ENCODE results near the gene TMEM161A. TPM values are rescaled to one million over a fixed set of nuclear protein-coding genes. Genes with fewer than 3 reads are reported as not detected.

TMEM161A gene
- total and polyA plus RNA-seq, 2 donors (not counting 1 experiment from before 2014, with no cell fraction given): 23.6 to 44.0 TPM

DNA sequence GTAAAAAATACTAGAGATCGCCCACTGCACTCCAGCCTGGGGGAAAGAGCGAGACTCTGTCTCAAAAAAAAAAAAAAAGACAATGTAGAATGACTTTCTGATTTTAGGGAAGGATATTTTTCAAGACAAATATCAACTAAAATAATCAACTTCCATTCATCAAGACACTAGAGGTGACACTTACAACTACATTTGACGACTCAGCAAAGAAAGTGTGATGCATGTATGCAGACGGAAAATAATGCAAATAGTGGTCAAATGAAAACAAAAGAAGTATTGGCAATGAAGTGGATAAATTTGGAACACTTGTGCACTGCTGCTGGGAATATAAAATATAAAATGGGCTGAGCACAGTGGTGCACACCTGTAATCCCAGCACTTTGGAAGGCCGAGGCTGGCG, 12.2 kb downstream of the TMEM161A start:
- ATAC-seq (ENCODE audit: low read depth) (no peak), DNase-seq (no peak)
- H3K4me3 Mint-ChIP-seq: no peak overlapping the region
- no CpG with 5 or more reads among the region's 6 CpGs for WGBS (ENCODE audit: insufficient coverage)
- H3K4me2 ChIP-seq (replicated peaks; ENCODE audit: low read depth, low read length, poor library complexity, severe bottlenecking): no peak overlapping the region
- no peaks in the 10 kb centered on the region for H3K4me1 Mint-ChIP-seq
- peaks cover 0 to 8% of the 10 kb centered on the region in 2 experiments for H3K36me3 ChIP-seq (replicated peaks in 1 of 2; ENCODE audit: control extremely low read depth in 1 of 2, control insufficient read depth in 1 of 2, extremely low read depth in 1 of 2, insufficient read depth in 2 of 2, low read length in 1 of 2)
- no peaks in the 10 kb centered on the region for H3K27me3 Mint-ChIP-seq
- ChIA-PET CTCF (no interaction called here), POLR2A (no interaction called here)
- H4K20me1 ChIP-seq (ENCODE audit: control insufficient read depth, insufficient read depth, low read length, poor library complexity, severe bottlenecking): no peaks in the 10 kb centered on the region
- H3K9me3 ChIP-seq (ENCODE audit: control extremely low read depth in 1 of 3, control insufficient read depth in 2 of 3, insufficient read depth in 1 of 3, low read length in 2 of 3): peaks cover 0 to 4% (median 3%) of the 10 kb centered on the region in 3 donors
- no peak overlapping the region for H2AFZ ChIP-seq (ENCODE audit: insufficient read depth, low read depth, low read length, poor library complexity, severe bottlenecking)
- H3K9ac ChIP-seq (ENCODE audit: low read length): no peak overlapping the region
- H3K27ac ChIP-seq (ENCODE audit: low read length in 2 of 2): no peak overlapping the region
- H3K27ac Mint-ChIP-seq: no peak overlapping the region
- no peaks in the 10 kb centered on the region for H3K79me2 ChIP-seq (ENCODE audit: control insufficient read depth, insufficient read depth, low read length)
- H3K27me3 ChIP-seq (replicated peaks in 1 of 4; ENCODE audit: control extremely low read depth in 1 of 4, control insufficient read depth in 3 of 4, insufficient read depth in 4 of 4, low read length in 3 of 4): no peaks in the 10 kb centered on the region
- no peak overlapping the region for H3K4me3 ChIP-seq (ENCODE audit: control extremely low read depth in 1 of 5, extremely low read depth in 1 of 5, insufficient read depth in 1 of 5, low read depth in 2 of 5, low read length in 4 of 5)
- no peaks in the 10 kb centered on the region for H3K4me1 ChIP-seq (ENCODE audit: control insufficient read depth in 2 of 2, insufficient read depth in 2 of 2, low read length in 2 of 2)
- H3K9me3 Mint-ChIP-seq (ENCODE audit: insufficient read depth): peaks cover 5% of the 10 kb centered on the region
- no peak for TF ChIP-seq EZH2 (IDR thresholded peaks at IDR 0.05; ENCODE audit: borderline replicate concordance, insufficient read depth, low read depth, low read length, poor library complexity, severe bottlenecking)
- no peak for TF ChIP-seq CTCF (IDR thresholded peaks at IDR 0.05)
- intact Hi-C loops (cut with micrococcal nuclease): no loop called here

- Mint-ChIP-seq H3K4me3 (no peak overlapping the region), H3K9me3 (ENCODE audit: insufficient read depth) (peaks cover 5% of the 10 kb centered on the region), H3K27ac (no peak overlapping the region), H3K27me3 (no peaks in the 10 kb centered on the region), H3K4me1 (no peaks in the 10 kb centered on the region)
- DNase-seq: no peak
- Histone ChIP-seq H3K79me2 (ENCODE audit: control insufficient read depth, insufficient read depth, low read length) (no peaks in the 10 kb centered on the region), H3K4me3 (ENCODE audit: control extremely low read depth in 1 of 5, extremely low read depth in 1 of 5, insufficient read depth in 1 of 5, low read depth in 2 of 5, low read length in 4 of 5) (no peak overlapping the region), H3K27ac (ENCODE audit: low read length in 2 of 2) (no peak overlapping the region), H3K36me3 (replicated peaks in 1 of 2; ENCODE audit: control extremely low read depth in 1 of 2, control insufficient read depth in 1 of 2, extremely low read depth in 1 of 2, insufficient read depth in 2 of 2, low read length in 1 of 2) (peaks cover 0 to 16% of the 10 kb centered on the region in 2 experiments), H3K9me3 (ENCODE audit: control extremely low read depth in 1 of 3, control insufficient read depth in 2 of 3, insufficient read depth in 1 of 3, low read length in 2 of 3) (peaks cover 0 to 4% (median 3%) of the 10 kb centered on the region in 3 donors), H3K9ac (ENCODE audit: low read length) (no peak overlapping the region), H3K4me2 (replicated peaks; ENCODE audit: low read depth, low read length, poor library complexity, severe bottlenecking) (no peak overlapping the region), H4K20me1 (ENCODE audit: control insufficient read depth, insufficient read depth, low read length, poor library complexity, severe bottlenecking) (no peaks in the 10 kb centered on the region), H3K4me1 (ENCODE audit: control insufficient read depth in 2 of 2, insufficient read depth in 2 of 2, low read length in 2 of 2) (no peaks in the 10 kb centered on the region), H3K27me3 (replicated peaks in 1 of 4; ENCODE audit: control extremely low read depth in 1 of 4, control insufficient read depth in 3 of 4, insufficient read depth in 4 of 4, low read length in 3 of 4) (no peaks in the 10 kb centered on the region), H2AFZ (ENCODE audit: insufficient read depth, low read depth, low read length, poor library complexity, severe bottlenecking) (no peak overlapping the region)
- no peak for TF ChIP-seq CTCF (IDR thresholded peaks at IDR 0.05)
- intact Hi-C loops (cut with micrococcal nuclease): no loop called here
- POLR2A ChIA-PET: no interaction called here
- CTCF ChIA-PET: interaction anchor here (0.7 kb wide), 2 partner anchors 13 to 20 kb away, joined by 3 read pairs; no protein-coding TSS in a partner anchor
- ATAC-seq (ENCODE audit: low read depth): no peak
These were observed 14.9 kb downstream of the TMEM161A start for GRCh38 chr19:19123386-19123785.
